Stimulated activated CD4-positive, alpha-beta T cell treated with anti-CD3 and anti-CD28 coated beads, Interleukin-2, amount 100 ng/mL, for 48 hours (primary cell): ENCODE measurements around the gene C13orf46.
"Not testable (repeated sequence)": the region's sequence is repeated elsewhere in the genome, so short reads cannot be mapped to it uniquely, and the experiment has no call there.

Experiments
- DNase-seq, 2 donors: peaks; one replicate each; pipeline ENCODE4 v3.0.0-alpha.2; 2020

The C13orf46 gene

GRCh38 chr13:113920606-113921286 is 53.1 kb downstream of the C13orf46 start:
- DNase-seq, result no peak

- no peak for DNase-seq
These were observed 53.9 kb downstream of the C13orf46 start for GRCh38 chr13:113919761-113920559.

- DNase-seq, result no peak
These were observed 54.7 kb downstream of the C13orf46 start for GRCh38 chr13:113918981-113919701.

- DNase-seq, result no peak
These were observed 55.3 kb downstream of the C13orf46 start for GRCh38 chr13:113918580-113918979.

- no peak for DNase-seq
These were observed 56.1 kb downstream of the C13orf46 start for GRCh38 chr13:113917594-113918371.

GRCh38 chr13:113917096-113917495 is 56.8 kb downstream of the C13orf46 start:
- no peak for DNase-seq

GRCh38 chr13:113916330-113916815 is 57.5 kb downstream of the C13orf46 start:
- no peak for DNase-seq

- no peak for DNase-seq
These were observed 58.0 kb downstream of the C13orf46 start for GRCh38 chr13:113915786-113916329.

GRCh38 chr13:113915012-113915763 is 58.7 kb downstream of the C13orf46 start:
- no peak for DNase-seq

GRCh38 chr13:113914333-113915011 is 59.4 kb downstream of the C13orf46 start:
- no peak for DNase-seq

GRCh38 chr13:113913838-113914237 is 60.0 kb downstream of the C13orf46 start:
- not testable (repeated sequence) for DNase-seq

- not testable (repeated sequence) for DNase-seq
These were observed 60.5 kb downstream of the C13orf46 start for GRCh38 chr13:113913408-113913807.

GRCh38 chr13:113912596-113912995 is 61.3 kb downstream of the C13orf46 start:
- DNase-seq, result no peak

- no peak for DNase-seq
These were observed 66.0 kb downstream of the C13orf46 start for GRCh38 chr13:113907635-113908617.

GRCh38 chr13:113906571-113906970 is 67.3 kb downstream of the C13orf46 start:
- DNase-seq, result no peak

- no peak for DNase-seq
These were observed 67.9 kb downstream of the C13orf46 start for GRCh38 chr13:113905942-113906341.

- DNase-seq, result no peak
These were observed 68.9 kb downstream of the C13orf46 start for GRCh38 chr13:113905018-113905417.

GRCh38 chr13:113904411-113904810 is 69.5 kb downstream of the C13orf46 start:
- DNase-seq, result peak in 1 of 2 donors; percentile 14

- DNase-seq, result no peak
These were observed 70.0 kb downstream of the C13orf46 start for GRCh38 chr13:113903912-113904311.
